NCI-H524 (cell line): ENCODE data around the gene CD40.

Source experiments
- DNase-seq, 2 experiments: peaks; one replicate each; lab custom pipeline; 2025; lab: John Stamatoyannopoulos, UW

Gene CD40

DNA sequence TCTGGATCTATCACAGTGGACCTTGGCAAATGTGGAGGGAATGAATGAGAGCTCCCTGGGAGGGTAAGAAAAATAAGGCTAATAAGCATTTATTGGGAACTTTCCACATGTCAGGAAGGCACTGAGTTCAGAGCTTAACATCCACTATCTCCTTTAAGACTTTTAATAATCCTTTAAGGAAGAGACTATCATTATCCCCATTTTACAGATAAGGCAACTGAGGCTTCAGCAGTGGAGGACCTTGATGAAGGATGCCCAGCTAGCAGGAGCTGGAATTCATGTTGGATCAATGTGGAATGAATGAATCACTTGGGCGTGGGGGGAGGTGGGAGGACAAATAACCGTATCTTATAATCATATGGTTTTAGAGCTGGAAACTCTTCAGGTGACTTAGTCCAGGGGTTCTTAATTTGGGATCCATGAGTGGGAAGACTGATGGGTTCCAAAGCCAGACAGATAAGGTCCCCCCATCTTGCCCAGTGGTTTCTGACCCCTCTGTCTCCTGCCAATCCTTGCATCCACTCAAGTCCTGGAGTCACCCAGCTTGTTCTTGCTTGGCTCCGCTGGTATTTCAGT, 54.9 kb downstream of the CD40 start:
- no peak for DNase-seq

- no peak for DNase-seq
Observed at GRCh38 chr20:46173652-46174468, 55.7 kb downstream of the CD40 start.

GRCh38 chr20:46174469-46175126, 56.5 kb downstream of the CD40 start:
- peak in 1 of 2 experiments; percentile 48 for DNase-seq

DNA sequence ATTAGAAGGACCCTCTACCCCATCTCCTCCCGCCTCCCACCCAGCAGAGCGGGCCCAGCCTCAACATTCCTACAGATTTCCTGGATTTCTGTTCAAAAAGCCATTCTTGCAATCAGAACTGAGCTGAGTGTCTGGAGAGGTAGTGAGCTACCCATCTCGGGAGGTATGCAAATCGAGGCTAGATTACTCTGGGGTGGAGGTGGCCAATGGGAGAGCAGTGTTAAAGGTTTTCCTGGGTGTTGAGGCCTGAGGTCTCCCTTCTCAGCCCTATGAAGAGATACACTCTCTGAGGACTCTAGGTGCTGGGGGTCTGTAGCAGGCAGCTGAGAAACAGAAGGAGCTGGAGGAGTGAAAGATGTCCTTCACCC, 57.0 kb downstream of the CD40 start:
- no peak for DNase-seq

DNA sequence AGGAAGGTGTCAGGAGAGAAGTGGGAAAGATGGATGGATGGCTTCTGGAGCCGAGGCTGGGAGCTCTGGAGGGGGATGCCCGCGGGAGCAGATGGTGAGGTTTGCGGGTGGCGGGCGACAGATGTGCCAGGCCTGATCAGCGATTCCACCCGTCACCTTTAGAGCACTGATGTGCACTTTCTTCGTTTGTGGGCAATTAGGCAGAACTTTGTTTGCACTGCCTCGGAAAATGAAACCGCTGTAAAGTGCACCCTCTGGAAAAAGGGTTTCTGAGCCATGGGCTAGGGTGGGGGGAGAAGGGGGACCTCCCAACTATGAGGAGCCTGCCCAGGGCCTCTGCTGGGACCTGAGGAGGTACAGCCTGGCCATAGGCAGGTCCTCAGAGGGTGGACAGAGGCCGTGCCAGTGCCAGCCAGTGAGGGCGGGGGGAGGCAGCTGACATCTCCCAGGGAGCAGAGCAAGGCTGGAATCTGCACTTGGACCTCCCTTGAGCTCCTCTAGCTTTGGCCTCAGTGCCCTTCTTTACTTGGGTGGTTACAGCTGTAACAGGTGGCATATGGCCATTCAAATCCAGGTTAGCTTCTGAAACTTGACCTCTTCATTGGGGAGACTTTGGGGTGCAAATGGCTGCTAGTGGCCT, 58.7 kb downstream of the CD40 start:
- peak; percentile 86 to 91 for DNase-seq

DNA sequence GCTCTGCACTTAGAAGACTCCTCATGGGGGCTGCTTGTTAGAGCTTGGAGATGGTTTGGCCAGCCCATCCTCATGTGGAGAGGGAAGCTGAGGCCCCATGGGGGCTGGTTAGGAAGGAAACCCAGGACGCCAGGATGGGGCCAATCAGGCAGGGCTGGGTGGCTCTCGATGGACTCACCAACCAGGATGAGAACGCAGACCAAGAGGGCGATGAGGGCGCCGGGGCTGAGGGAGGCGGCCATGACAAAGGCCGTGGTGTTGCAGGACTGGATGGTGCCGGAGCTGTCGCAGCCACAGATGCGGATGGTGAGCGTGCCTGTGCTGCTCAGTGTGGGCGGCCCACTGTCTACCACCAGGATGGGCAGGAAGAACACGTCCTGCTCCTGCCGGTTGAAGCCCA, 59.7 kb downstream of the CD40 start:
- DNase-seq: no peak

GRCh38 chr20:46178891-46179290, 60.8 kb downstream of the CD40 start:
- DNase-seq: no peak
